Measurements from ENCODE around the gene LRRC28. TPM values are rescaled to one million over a fixed set of nuclear protein-coding genes. Genes with fewer than 3 reads are reported as not detected.

The LRRC28 gene
- total and polyA plus RNA-seq, 10 of the 15 experiments (the other 5 are each of a cell fraction or from before 2014, with no cell fraction given) = 21.3 to 54.9 (median 27.7) TPM

GRCh38 chr15:99434506-99435112 lies 183.3 kb downstream of the LRRC28 start:
- Histone ChIP-seq H3K27me3 (replicated peaks in 1 of 2; ENCODE audit: control insufficient read depth in 2 of 2, insufficient read depth in 2 of 2, low read length in 1 of 2) (peaks cover 0 to 1% of the 10 kb centered on the region in 2 experiments; a peak in 1 of 4 replicates), H3K4me3 (no peak overlapping the region), H3K36me3 (ENCODE audit: control insufficient read depth in 2 of 2, insufficient read depth in 2 of 2, low read length in 1 of 2) (no peaks in the 10 kb centered on the region), H3K9me3 (replicated peaks; ENCODE audit: control insufficient read depth, insufficient read depth, low read length) (no peaks in the 10 kb centered on the region), H3K9ac (ENCODE audit: control insufficient read depth, insufficient read depth, low read length) (no peak overlapping the region), H4K20me1 (ENCODE audit: control insufficient read depth, insufficient read depth) (no peaks in the 10 kb centered on the region), H3K4me2 (ENCODE audit: control insufficient read depth, insufficient read depth) (no peak overlapping the region), H3K4me1 (ENCODE audit: control insufficient read depth, insufficient read depth, low read length) (peaks cover 25% of the 10 kb centered on the region), H3K27ac (ENCODE audit: control insufficient read depth, insufficient read depth) (no peak overlapping the region), H3K79me2 (ENCODE audit: control insufficient read depth, insufficient read depth, low read length) (no peaks in the 10 kb centered on the region), H2AFZ (ENCODE audit: control insufficient read depth, low read depth, low read length) (no peak overlapping the region)
- no peak for ATAC-seq
- RAD21 ChIA-PET (ENCODE audit: unreplicated experiment) = no interaction called here
- intact Hi-C loops (cut with micrococcal nuclease; ENCODE audit: unreplicated experiment) (no loop called here), in situ Hi-C loops (cut with MboI) (no loop called here)
- TF ChIP-seq SREBF1 (IDR thresholded peaks at IDR 0.05; ENCODE audit: low read length) (no peak), ZNF274 (IDR thresholded peaks at IDR 0.05; ENCODE audit: insufficient read depth, insufficient read length) (no peak), GATAD2B (conservative IDR thresholded peaks at IDR 0.05; ENCODE audit: low read depth) (no peak), ZBTB4 (CRISPR knock-in tag; IDR thresholded peaks at IDR 0.05) (no peak), SMAD5 (IDR thresholded peaks at IDR 0.05; ENCODE audit: low read depth) (no peak)
- BruUV-seq (replicated peaks) = no TSS peak
- no peak for FAIRE-seq
- SMC1A ChIA-PET (ENCODE audit: uncharacterized antibody, unreplicated experiment) = interaction anchor here (0.9 kb wide), 2 partner anchors 22 to 270 kb away, joined by 3 read pairs; no protein-coding TSS in a partner anchor
- CTCF ChIA-PET = no interaction called here
- DNase-seq (ENCODE audit: low read depth, low spot score) = no peak
- POLR2A ChIA-PET = no interaction called here
- 73% methylated on average over 23 of the region's 24 CpGs for WGBS (ENCODE audit: insufficient coverage, insufficient replicate concordance, low lambda C conversion rate, missing lambda C conversion rate)
